GM12865 (cell line): ENCODE data around the gene GPLD1.

Experiments used
- DNase-seq: peaks from one replicate; pipeline ENCODE4 v3.0.0; 2010; ENCODE audit warnings: low read depth
- H3K4me3 ChIP-seq: 2 replicates; pipeline ENCODE4 v1.5.1; 2011; ENCODE audit warnings: mild to moderate bottlenecking, low read depth, low read length, control low read depth
- CTCF ChIP-seq: IDR thresholded peaks from 2 replicates; pipeline ENCODE4 v1.5.1; 2011; ENCODE audit warnings: low read length, control low read depth, low read depth, inconsistent platforms; ENCODE audit not compliant: insufficient read depth; ENCODE audit errors: missing control alignments

GPLD1 gene

GRCh38 chr6:24432611-24433010 is 56.8 kb downstream of the GPLD1 start:
- no peak for DNase-seq
- no peak overlapping the region for H3K4me3 ChIP-seq
- TF ChIP-seq CTCF: no peak

DNA sequence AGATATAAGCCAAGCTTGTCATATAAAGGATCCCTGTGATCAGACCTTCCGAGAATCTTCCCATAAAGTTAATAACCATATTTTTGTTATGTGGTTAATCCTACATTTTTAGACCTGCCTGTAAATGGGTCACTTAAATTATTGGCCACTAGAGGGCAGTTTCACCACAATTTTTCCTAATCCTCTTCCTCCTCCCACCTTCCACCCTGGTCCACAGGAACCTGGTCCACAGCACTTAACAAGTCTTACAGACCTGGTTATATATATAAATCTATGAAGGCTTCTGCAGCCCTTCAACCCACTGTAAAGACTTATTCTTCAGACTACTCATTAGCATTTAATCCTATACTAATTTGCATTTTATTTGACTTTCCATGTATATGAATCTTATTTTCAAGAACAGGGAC is 58.3 kb downstream of the GPLD1 start:
- DNase-seq: peak; percentile 56
- TF ChIP-seq CTCF: peak; percentile 53
- no peak overlapping the region for H3K4me3 ChIP-seq

DNA sequence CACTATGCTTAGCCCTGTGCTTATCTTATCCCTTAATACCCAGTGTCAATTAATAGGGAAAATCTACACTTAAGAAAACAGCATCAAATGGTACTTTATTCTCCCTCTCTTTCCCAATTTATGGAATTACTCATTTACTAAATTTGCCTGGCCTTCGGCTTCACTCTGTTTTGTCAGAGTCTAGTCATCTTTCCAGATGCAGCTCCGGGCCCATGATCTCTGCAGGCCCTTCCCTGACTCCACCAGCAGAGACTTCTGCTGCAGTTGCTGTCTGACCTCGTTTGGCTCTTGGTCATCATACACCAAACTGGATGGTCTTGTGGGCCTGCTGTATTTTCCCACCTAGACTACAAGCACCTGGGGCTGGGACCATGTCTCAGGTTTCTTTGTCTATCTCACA is 59.3 kb downstream of the GPLD1 start:
- no peak for DNase-seq
- no peak for TF ChIP-seq CTCF
- no peak overlapping the region for H3K4me3 ChIP-seq

GRCh38 chr6:24429146-24429545 is 60.2 kb downstream of the GPLD1 start:
- H3K4me3 ChIP-seq: no peak overlapping the region
- DNase-seq: no peak

GRCh38 chr6:24428615-24429014 is 60.8 kb downstream of the GPLD1 start:
- no peak for TF ChIP-seq CTCF
- no peak for DNase-seq
- no peak overlapping the region for H3K4me3 ChIP-seq

More at GRCh38 chr6:24429146-24429545, 60.2 kb downstream of the GPLD1 start:
- no peak for TF ChIP-seq CTCF

DNA sequence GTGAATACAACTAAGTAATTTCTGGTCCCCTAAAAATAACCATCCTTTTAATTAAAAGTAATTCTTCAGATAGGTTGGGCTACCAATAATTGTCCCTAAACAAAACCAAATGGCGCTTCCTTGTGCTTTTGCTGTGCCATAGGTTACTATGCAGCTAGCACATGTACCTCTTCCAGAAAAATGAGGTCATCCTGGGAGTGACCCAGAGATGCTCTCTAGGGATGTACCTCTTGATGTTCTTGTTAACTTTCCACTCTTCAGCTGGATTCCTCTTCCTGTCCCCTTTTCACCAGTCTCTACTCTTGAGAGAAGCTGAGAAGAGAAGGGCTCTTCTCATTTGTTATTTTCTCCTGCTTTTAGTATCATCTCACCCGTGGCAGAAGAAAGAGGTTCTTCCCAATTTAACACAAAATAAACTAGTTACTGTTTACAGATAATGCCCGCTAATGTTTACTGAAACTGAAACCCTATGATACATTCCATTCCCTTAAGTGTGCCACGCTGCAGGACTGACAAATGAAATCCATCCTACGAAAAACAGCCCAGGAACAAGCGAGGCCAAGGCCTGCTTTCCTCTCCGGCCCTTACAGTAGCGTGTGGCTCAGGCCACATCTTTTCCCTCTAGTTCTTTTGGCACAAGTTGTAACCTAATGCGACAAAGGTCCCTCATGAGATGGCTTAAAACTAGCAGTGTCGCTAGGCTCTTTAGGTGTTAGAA is 62.5 kb downstream of the GPLD1 start:
- H3K4me3 ChIP-seq: no peak overlapping the region
- no peak for TF ChIP-seq CTCF
- no peak for DNase-seq

GRCh38 chr6:24425091-24425490 is 64.3 kb downstream of the GPLD1 start:
- TF ChIP-seq CTCF: no peak
- H3K4me3 ChIP-seq: no peak overlapping the region
- DNase-seq: no peak
